DOHH2 (cell line): ENCODE measurements around the gene DHX30.

Experiments
- CTCF ChIP-seq: fragments of 200-600 bp; sonication (generic); IDR thresholded peaks from one replicate; pipeline ENCODE4 v1.5.1; 2014; ENCODE audit warnings: antibody characterized with exemption, mild to moderate bottlenecking, low read depth, low read length; ENCODE audit not compliant: poor library complexity, severe bottlenecking
- EZH2phosphoT487 ChIP-seq: fragments of 200-600 bp; sonication (generic); IDR thresholded peaks from 2 replicates; pipeline ENCODE4 v1.6.1; 2017; ENCODE audit warnings: borderline replicate concordance, mild to moderate bottlenecking, antibody characterized with exemption, low read length, moderate library complexity, mixed read lengths

- TF ChIP-seq CTCF (no peak), EZH2phosphoT487 (no peak)
These were observed 43.9 kb downstream of the DHX30 start for GRCh38 chr3:47846880-47847248.
